Esophagus squamous epithelium (tissue), 5 donors: ENCODE data around the gene ERC1. TPM values are rescaled to one million over a fixed set of nuclear protein-coding genes. Genes with fewer than 3 reads are reported as not detected.
A peak's percentile ranks its signal among the peaks of the same experiment; 100 is the strongest.

Experiments used
- DNase-seq: peaks from one replicate; lab custom pipeline; 2025; lab: John Stamatoyannopoulos, UW
- H3K27ac ChIP-seq, 4 donors: fragments of 200-600 bp; sonication (generic); one replicate each; pipeline ENCODE4 v1.5.1; 2016 to 2019; ENCODE audit warnings: mild to moderate bottlenecking in 1 of 4
- H3K27me3 ChIP-seq, 4 donors: fragments of 200-600 bp; sonication (generic); 1 replicate in 3 of 4; 2 replicates in 1 of 4; pipeline versions ENCODE4 v1.5.1 to v1.6.0; 2017 to 2021; ENCODE audit warnings: antibody characterized with exemption in 1 of 4
- H3K36me3 ChIP-seq, 3 donors: fragments of 200-600 bp; sonication (generic); one replicate each; pipeline ENCODE4 v1.5.1; 2016 to 2019
- H3K4me1 ChIP-seq, 3 donors: fragments of 200-600 bp; sonication (generic); one replicate each; pipeline ENCODE4 v1.5.1; 2017 to 2019
- H3K4me3 ChIP-seq, 4 donors: fragments of 200-600 bp; sonication (generic); 1 replicate in 3 of 4; 2 replicates in 1 of 4; pipeline ENCODE4 v1.5.1; 2016 to 2019; ENCODE audit warnings: mild to moderate bottlenecking in 2 of 4, moderate library complexity in 1 of 4
- H3K9me3 ChIP-seq, 3 donors: fragments of 200-600 bp; sonication (generic); one replicate each; pipeline ENCODE4 v1.5.1; 2016 to 2019
- POLR2A ChIP-seq, 4 donors: fragments of 450-650 bp; IDR thresholded peaks; one replicate each; pipeline ENCODE4 v1.6.1; 2017; ENCODE audit warnings: antibody characterized with exemption in 4 of 4, mild to moderate bottlenecking in 4 of 4, moderate library complexity in 3 of 4
- WGBS, 2 donors: methylation state at CpG; one replicate each; pipeline ENCODE4 v1.1.5; 2018; 5-methylcytosine and 5-hydroxymethylcytosine counted together
- intact Hi-C: fragments of 100-400 bp; cut with DNase I; formaldehyde crosslinking; loops from one replicate; pipeline ENCODE4 v1.15.0; 2022
- total RNA-seq, 4 donors: library from RNA; depleted of rRNA; stranded (reverse); fragments of >200 nt; gene quantifications; one replicate each; pipeline ENCODE4 v1.1.0, GENCODE V29; 2016
- TF ChIP-seq, protein P1 (sequence below), 6 experiments: fragments of 450-650 bp in 4 of 6; fragments of 200-600 bp in 2 of 6; sonication (generic) in 2 of 6; IDR thresholded peaks; one replicate each; pipeline ENCODE4 v1.5.1; 2016 to 2019; ENCODE audit warnings: antibody characterized with exemption in 6 of 6, mild to moderate bottlenecking in 4 of 6, moderate library complexity in 4 of 6
- donor health status: DM: yes; HTN: yes; CAD: no.

The ERC1 gene
- total RNA-seq, 4 donors from 2014 or later: 19.0 to 50.7 (median 37.5) TPM

DNA sequence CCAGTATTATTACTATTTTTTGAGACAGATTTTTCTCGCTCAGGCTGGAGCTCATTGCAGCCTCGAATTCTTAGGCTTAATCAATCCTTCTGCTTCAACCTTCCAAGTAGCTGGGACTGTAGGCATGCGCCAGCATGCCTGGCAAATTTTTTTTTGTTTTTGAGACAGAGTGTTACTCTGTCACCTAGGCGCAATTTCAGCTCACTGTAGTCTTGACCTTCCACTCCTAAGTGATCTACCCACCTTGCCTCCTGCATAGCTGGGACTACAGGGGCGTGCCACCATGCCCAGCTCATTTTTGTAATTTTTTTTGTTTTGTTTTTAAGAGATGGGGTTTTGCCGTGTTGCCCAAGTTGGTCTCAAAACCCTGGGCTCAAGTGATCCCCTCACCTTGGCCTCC is 15.2 kb downstream of the ERC1 start:
- no peak for TF ChIP-seq POLR2A (IDR thresholded peaks at IDR 0.05)
- TF ChIP-seq, protein P1, sequence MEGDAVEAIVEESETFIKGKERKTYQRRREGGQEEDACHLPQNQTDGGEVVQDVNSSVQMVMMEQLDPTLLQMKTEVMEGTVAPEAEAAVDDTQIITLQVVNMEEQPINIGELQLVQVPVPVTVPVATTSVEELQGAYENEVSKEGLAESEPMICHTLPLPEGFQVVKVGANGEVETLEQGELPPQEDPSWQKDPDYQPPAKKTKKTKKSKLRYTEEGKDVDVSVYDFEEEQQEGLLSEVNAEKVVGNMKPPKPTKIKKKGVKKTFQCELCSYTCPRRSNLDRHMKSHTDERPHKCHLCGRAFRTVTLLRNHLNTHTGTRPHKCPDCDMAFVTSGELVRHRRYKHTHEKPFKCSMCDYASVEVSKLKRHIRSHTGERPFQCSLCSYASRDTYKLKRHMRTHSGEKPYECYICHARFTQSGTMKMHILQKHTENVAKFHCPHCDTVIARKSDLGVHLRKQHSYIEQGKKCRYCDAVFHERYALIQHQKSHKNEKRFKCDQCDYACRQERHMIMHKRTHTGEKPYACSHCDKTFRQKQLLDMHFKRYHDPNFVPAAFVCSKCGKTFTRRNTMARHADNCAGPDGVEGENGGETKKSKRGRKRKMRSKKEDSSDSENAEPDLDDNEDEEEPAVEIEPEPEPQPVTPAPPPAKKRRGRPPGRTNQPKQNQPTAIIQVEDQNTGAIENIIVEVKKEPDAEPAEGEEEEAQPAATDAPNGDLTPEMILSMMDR (IDR thresholded peaks at IDR 0.05): no peak
- intact Hi-C loops: no loop called here
- Histone ChIP-seq H3K4me3 (no peak overlapping the region), H3K4me1 (peaks cover 0 to 17% (median 0%) of the 10 kb centered on the region in 3 donors), H3K36me3 (peaks cover 0 to 13% (median 0%) of the 10 kb centered on the region in 3 donors), H3K27ac (no peak overlapping the region), H3K27me3 (no peaks in the 10 kb centered on the region), H3K9me3 (no peaks in the 10 kb centered on the region)
- DNase-seq: no peak
- 58 to 62% methylated on average over 6 of the region's 6 CpGs for WGBS, 2 donors

DNA sequence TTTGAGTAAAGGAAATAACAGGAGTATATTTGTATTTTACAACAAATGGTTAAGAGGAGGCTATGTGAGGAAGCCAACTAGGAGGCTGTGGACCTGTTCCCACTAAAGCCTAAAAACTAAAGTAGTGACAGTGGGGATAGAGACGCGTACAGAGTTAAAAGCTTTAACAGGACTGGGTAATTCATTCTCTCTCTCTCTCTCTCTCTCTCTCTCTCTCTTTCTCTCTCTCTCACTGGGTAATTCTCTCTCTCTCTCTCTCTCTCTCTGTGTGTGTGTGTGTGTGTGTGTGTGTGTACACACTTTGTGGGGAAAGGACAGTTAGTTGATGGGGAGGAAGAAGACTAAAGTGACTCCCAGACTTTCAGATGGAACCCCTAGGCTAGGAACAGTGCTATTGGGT is 16.3 kb downstream of the ERC1 start:
- no peak for DNase-seq
- H3K4me3 ChIP-seq: no peak overlapping the region
- no peak for TF ChIP-seq POLR2A (IDR thresholded peaks at IDR 0.05)
- TF ChIP-seq, protein P1 (IDR thresholded peaks at IDR 0.05): no peak
- H3K36me3 ChIP-seq: peaks cover 0 to 7% (median 0%) of the 10 kb centered on the region in 3 donors
- intact Hi-C loops: no loop called here
- no peaks in the 10 kb centered on the region for H3K9me3 ChIP-seq
- peaks cover 0 to 25% (median 0%) of the 10 kb centered on the region in 3 donors for H3K4me1 ChIP-seq
- 89 to 100% methylated on average over 2 of the region's 2 CpGs for WGBS, 2 donors
- no peaks in the 10 kb centered on the region for H3K27me3 ChIP-seq
- H3K27ac ChIP-seq: no peak overlapping the region

DNA sequence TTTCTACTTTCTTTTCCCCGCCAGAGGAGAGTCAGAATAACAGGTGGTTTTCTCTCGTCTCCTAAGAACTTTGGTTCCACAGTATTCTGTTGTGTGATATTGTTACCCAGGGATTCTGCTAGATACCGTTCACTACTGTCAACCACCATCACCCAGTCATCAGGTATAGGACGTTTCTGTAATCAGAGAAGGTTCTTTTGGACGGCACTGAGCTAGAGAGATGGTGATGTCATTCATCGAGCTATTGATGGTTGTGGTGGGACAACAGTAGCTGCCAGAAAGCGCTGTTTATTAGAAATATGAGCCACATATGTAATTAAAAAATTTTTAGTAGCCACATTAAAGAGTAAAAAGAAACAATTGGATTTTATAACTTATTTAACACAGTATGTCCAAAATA is 17.0 kb downstream of the ERC1 start:
- H3K4me3 ChIP-seq: no peak overlapping the region
- H3K4me1 ChIP-seq: peaks cover 0 to 26% (median 3%) of the 10 kb centered on the region in 3 donors
- H3K27ac ChIP-seq: no peak overlapping the region
- 86 to 89% methylated on average over 7 of the region's 7 CpGs for WGBS, 2 donors
- DNase-seq: no peak
- TF ChIP-seq POLR2A (IDR thresholded peaks at IDR 0.05): no peak
- TF ChIP-seq, protein P1 (IDR thresholded peaks at IDR 0.05): no peak
- H3K27me3 ChIP-seq: no peaks in the 10 kb centered on the region
- H3K9me3 ChIP-seq: no peaks in the 10 kb centered on the region
- peaks cover 0 to 7% (median 0%) of the 10 kb centered on the region in 3 donors for H3K36me3 ChIP-seq
- intact Hi-C loops: no loop called here

DNA sequence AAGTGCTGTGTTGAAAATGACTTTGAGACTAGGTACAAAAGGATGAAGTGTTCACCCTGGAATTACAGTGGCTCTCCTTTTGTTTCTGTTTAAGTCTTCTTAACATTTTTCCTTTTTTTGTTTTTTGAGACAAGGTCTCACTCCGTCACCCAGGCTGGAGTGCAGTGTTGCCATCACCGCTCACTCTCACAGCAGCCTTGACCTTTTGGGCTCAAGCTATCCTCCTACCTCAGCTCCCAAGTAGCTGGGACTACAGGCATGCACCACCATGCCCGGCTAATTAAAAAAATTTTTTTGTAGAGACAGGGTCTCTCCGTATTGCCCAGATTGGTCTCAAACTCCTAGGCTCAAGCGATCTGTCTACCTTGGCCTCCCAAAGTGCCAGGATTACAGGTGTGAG is 20.1 kb downstream of the ERC1 start:
- peaks cover 0 to 28% (median 10%) of the 10 kb centered on the region in 3 donors for H3K4me1 ChIP-seq
- no peak for DNase-seq
- H3K36me3 ChIP-seq: no peaks in the 10 kb centered on the region
- H3K27ac ChIP-seq: no peak overlapping the region
- no peaks in the 10 kb centered on the region for H3K9me3 ChIP-seq
- no peak overlapping the region for H3K4me3 ChIP-seq
- WGBS, 2 donors: 96 to 100% methylated on average over 5 of the region's 5 CpGs
- intact Hi-C loops: no loop called here
- H3K27me3 ChIP-seq: no peaks in the 10 kb centered on the region
- no peak for TF ChIP-seq POLR2A (IDR thresholded peaks at IDR 0.05)
- TF ChIP-seq, protein P1 (IDR thresholded peaks at IDR 0.05): no peak

DNA sequence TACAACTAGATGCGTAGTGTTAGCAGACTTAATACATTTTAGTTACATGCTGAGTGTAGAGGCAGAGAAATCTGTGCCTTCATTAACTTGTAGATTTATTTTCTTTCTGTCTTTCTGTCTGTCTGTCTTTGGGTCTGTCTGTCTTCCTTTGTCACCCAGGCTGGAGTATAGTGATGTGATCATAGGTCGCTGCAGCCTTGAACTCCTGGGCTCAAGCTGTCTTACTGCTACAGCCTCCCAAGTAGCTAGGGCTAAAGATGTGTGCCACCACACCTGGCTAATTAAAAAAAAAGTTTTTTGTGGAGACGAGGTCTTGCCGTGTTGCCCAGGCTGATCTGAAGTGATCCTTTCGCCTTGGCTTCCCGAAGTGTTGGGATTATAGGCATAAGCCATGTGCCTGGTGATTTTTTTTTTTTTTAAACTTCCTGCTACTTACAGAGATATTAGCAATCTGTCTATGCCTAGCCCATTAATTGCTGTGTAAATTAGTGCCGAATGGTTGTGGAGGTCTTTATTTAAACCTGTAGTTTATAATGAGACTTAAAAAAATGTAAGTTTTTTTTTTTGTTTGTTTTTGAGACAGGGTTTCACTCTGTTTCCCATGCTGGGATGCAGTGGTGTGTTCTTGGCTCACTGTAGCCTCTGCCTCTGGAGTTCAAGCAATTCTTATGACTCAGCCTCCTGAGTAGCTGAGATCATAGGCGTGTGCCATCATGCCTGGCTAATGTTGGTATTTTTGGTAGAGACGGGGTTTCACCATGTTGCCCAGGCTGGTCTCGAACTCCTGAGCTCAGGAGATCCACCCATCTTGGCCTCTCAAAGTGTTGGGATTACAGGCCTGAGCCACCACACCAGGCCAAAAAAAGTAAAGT is 22.8 kb downstream of the ERC1 start:
- H3K36me3 ChIP-seq: no peaks in the 10 kb centered on the region
- peak overlapping the region; percentile 45 to 78 (median 64) for H3K27ac ChIP-seq
- no peaks in the 10 kb centered on the region for H3K27me3 ChIP-seq
- TF ChIP-seq, protein P1 (IDR thresholded peaks at IDR 0.05): no peak
- TF ChIP-seq POLR2A (IDR thresholded peaks at IDR 0.05): no peak
- no peak overlapping the region for H3K4me3 ChIP-seq
- peaks cover 0 to 23% (median 10%) of the 10 kb centered on the region in 3 donors for H3K4me1 ChIP-seq
- DNase-seq: no peak
- no peaks in the 10 kb centered on the region for H3K9me3 ChIP-seq
- intact Hi-C loops: no loop called here
- WGBS, 2 donors: 41 to 47% methylated on average over 10 of the region's 10 CpGs
